NCI-H2081 treated with DMSO at 0.1 percent for 48 hours (cell line): ENCODE measurements around the gene BTN3A1.
A peak's percentile ranks its signal among the peaks of the same experiment; 100 is the strongest.
"Not testable (repeated sequence)": the region's sequence is repeated elsewhere in the genome, so short reads cannot be mapped to it uniquely, and the experiment has no call there.

Source experiments
- DNase-seq: peaks from one replicate; lab custom pipeline; 2025; lab: John Stamatoyannopoulos, UW

BTN3A1 gene

GRCh38 chr6:26401987-26402658 lies at the start of gene BTN3A1:
BTN3A1 (plus strand) TSS chr6:26402275; CDS start chr6:26405564, 3,289 bp downstream.
- DNase-seq, result peak; percentile 29

GRCh38 chr6:26352315-26352714 lies 49.8 kb upstream of the BTN3A1 start:
- DNase-seq, result no peak

GRCh38 chr6:26354162-26354561 lies 47.9 kb upstream of the BTN3A1 start:
- DNase-seq, result no peak

- DNase-seq, result no peak
Measured at GRCh38 chr6:26355366-26355765, 46.7 kb upstream of the BTN3A1 start.

- DNase-seq, result not testable (repeated sequence)
Measured at GRCh38 chr6:26357543-26357942, 44.5 kb upstream of the BTN3A1 start.

GRCh38 chr6:26358511-26358981 lies 43.5 kb upstream of the BTN3A1 start:
- no peak for DNase-seq

GRCh38 chr6:26359765-26360164 lies 42.3 kb upstream of the BTN3A1 start:
- no peak for DNase-seq

- DNase-seq, result no peak
Measured at GRCh38 chr6:26360451-26361416, 41.3 kb upstream of the BTN3A1 start.

GRCh38 chr6:26361544-26361943 lies 40.5 kb upstream of the BTN3A1 start:
- no peak for DNase-seq

- no peak for DNase-seq
Measured at GRCh38 chr6:26362093-26362835, 39.8 kb upstream of the BTN3A1 start.

- no peak for DNase-seq
Measured at GRCh38 chr6:26362836-26363220, 39.2 kb upstream of the BTN3A1 start.

- no peak for DNase-seq
Measured at GRCh38 chr6:26363882-26364701, 38.0 kb upstream of the BTN3A1 start.

- DNase-seq, result no peak
Measured at GRCh38 chr6:26365633-26365995, 36.5 kb upstream of the BTN3A1 start.

- DNase-seq, result no peak
Measured at GRCh38 chr6:26366504-26366903, 35.6 kb upstream of the BTN3A1 start.

- DNase-seq, result no peak
Measured at GRCh38 chr6:26367114-26367513, 35.0 kb upstream of the BTN3A1 start.

GRCh38 chr6:26371813-26372212 lies 30.3 kb upstream of the BTN3A1 start:
- not testable (repeated sequence) for DNase-seq

GRCh38 chr6:26372308-26373144 lies 29.5 kb upstream of the BTN3A1 start:
- DNase-seq, result no peak

GRCh38 chr6:26375270-26375669 lies 26.8 kb upstream of the BTN3A1 start:
- no peak for DNase-seq

- no peak for DNase-seq
Measured at GRCh38 chr6:26377719-26378118, 24.4 kb upstream of the BTN3A1 start.

GRCh38 chr6:26378143-26378542 lies 23.9 kb upstream of the BTN3A1 start:
- DNase-seq, result not testable (repeated sequence)

- DNase-seq, result no peak
Measured at GRCh38 chr6:26379292-26379691, 22.8 kb upstream of the BTN3A1 start.
